K562 (cell line): ENCODE measurements around the gene LRRC71. TPM values are rescaled to one million over a fixed set of nuclear protein-coding genes. Genes with fewer than 3 reads are reported as not detected.

Source experiments
- DEAF1 ChIP-seq: fragments of 450-650 bp; formaldehyde crosslinking; IDR thresholded peaks from 2 replicates; pipeline ENCODE4 v1.4.0; 2020; ENCODE audit warnings: mild to moderate bottlenecking, moderate library complexity
- E2F6 ChIP-seq, 2 experiments: IDR thresholded peaks; 2 replicates each; pipeline ENCODE4 v1.6.1; 2011; ENCODE audit warnings: borderline replicate concordance in 1 of 2, control low read depth in 1 of 2, low read depth in 1 of 2, low read length in 1 of 2, mild to moderate bottlenecking in 1 of 2, mixed read lengths in 1 of 2, moderate library complexity in 1 of 2; ENCODE audit not compliant: insufficient read depth in 1 of 2, insufficient read length in 1 of 2, poor library complexity in 1 of 2, severe bottlenecking in 1 of 2; ENCODE audit errors: extremely low read depth in 1 of 2
- REST ChIP-seq, 2 experiments: fragments of 450-650 bp; formaldehyde crosslinking in 1 of 2; IDR thresholded peaks; 2 replicates each; pipeline versions ENCODE4 v1.4.0 to v1.6.1; 2014 to 2020; ENCODE audit warnings: mild to moderate bottlenecking in 2 of 2, borderline replicate concordance in 1 of 2, low read depth in 1 of 2
- SIN3A ChIP-seq, 2 experiments: fragments of 150-350 bp in 1 of 2; IDR thresholded peaks; 2 replicates each; pipeline ENCODE4 v1.6.1; 2011 to 2016; ENCODE audit warnings: borderline replicate concordance in 2 of 2, low read depth in 2 of 2, low read length in 2 of 2, mild to moderate bottlenecking in 2 of 2, moderate library complexity in 2 of 2; ENCODE audit not compliant: control insufficient read depth in 1 of 2
- SNRNP70 ChIP-seq: fragments of 200-400 bp; formaldehyde crosslinking; optimal IDR thresholded peaks from 2 replicates; pipeline ENCODE3; 2017; ENCODE audit warnings: low read depth, low read length
- USF1 ChIP-seq: sonication (generic); formaldehyde crosslinking; IDR thresholded peaks from 2 replicates; pipeline ENCODE4 v1.9.0; 2022; ENCODE audit warnings: mild to moderate bottlenecking, missing genetic modification reagents
- polyA plus RNA-seq, 8 experiments: library from polyadenylated mRNA; depleted of rRNA in 4 of 8; stranded (reverse) in 5 of 8; unstranded in 3 of 8; fragments of >200 nt; fragmentation: Nextera tagmentation in 2 of 8; fragmentation: Illumina TruSeq in 1 of 8; extraction: Ambion mirVana in 2 of 8; extraction: Trizol in 1 of 8; gene quantifications; 2 replicates each; pipeline versions ENCODE4 v1.2.1 to v1.2.3, GENCODE V29; 2011 to 2014; ENCODE audit warnings: inconsistent platforms in 1 of 8, missing spikeins in 1 of 8
- total RNA-seq, 7 experiments: library from RNA; depleted of rRNA in 6 of 7; stranded (reverse); fragments of >200 nt in 6 of 7; fragmentation: Illumina TruSeq in 2 of 7; extraction: Trizol in 2 of 7; gene quantifications; 2 replicates each; pipeline versions ENCODE4 v1.2.1 to v1.2.3, GENCODE V29; 2011 to 2021; ENCODE audit warnings: low replicate concordance in 1 of 7

Gene LRRC71
- total and polyA plus RNA-seq, 9 of the 15 experiments (the other 6 are each of a cell fraction or from before 2014, with no cell fraction given): 0.06 to 1.2 (median 0.51) TPM; not detected in 1

- no peak for TF ChIP-seq SIN3A (IDR thresholded peaks at IDR 0.05; ENCODE audit: borderline replicate concordance in 2 of 2, control insufficient read depth in 1 of 2, low read depth in 2 of 2, low read length in 2 of 2)
- no peak for TF ChIP-seq SNRNP70
- TF ChIP-seq REST (IDR thresholded peaks at IDR 0.05; ENCODE audit: borderline replicate concordance): peak; percentile 58; the same call in 1 of the 2 replicates
- no peak for TF ChIP-seq REST (CRISPR knock-in tag; IDR thresholded peaks at IDR 0.05; ENCODE audit: low read depth)
- TF ChIP-seq E2F6 (IDR thresholded peaks at IDR 0.05; ENCODE audit: borderline replicate concordance in 1 of 2, extremely low read depth in 1 of 2, insufficient read depth in 1 of 2, insufficient read length in 1 of 2, low read depth in 1 of 2, low read length in 1 of 2, poor library complexity in 1 of 2, severe bottlenecking in 1 of 2): peak; percentile 12 to 46
- no peak for TF ChIP-seq USF1 (CRISPR knock-in tag)
- peak; percentile 64; the same call in 1 of the 2 replicates for TF ChIP-seq DEAF1 (CRISPR knock-in tag)
Observed at GRCh38 chr1:156927215-156928042, 7.0 kb downstream of the LRRC71 start (continued).
